Stimulated activated CD8-positive, alpha-beta memory T cell treated with anti-CD3 and anti-CD28 coated beads, Interleukin-12 subunit alpha, Interleukin-12 subunit beta, amount 100 ng/mL, for 24 hours (primary cell): ENCODE measurements around the gene SLC22A24.
"Not testable (repeated sequence)": the region's sequence is repeated elsewhere in the genome, so short reads cannot be mapped to it uniquely, and the experiment has no call there.

Source experiments
- DNase-seq: peaks from one replicate; pipeline ENCODE4 v3.0.0-alpha.2; 2020; ENCODE audit errors: extremely low read depth

SLC22A24 gene

GRCh38 chr11:63144121-63144520 is at the start of gene SLC22A24:
Gene SLC22A24 (minus strand): TSS chr11:63144221. CDS start chr11:63143779, 442 bp downstream.
- DNase-seq: no peak

GRCh38 chr11:63180536-63180935 is 36.5 kb upstream of the SLC22A24 start:
- no peak for DNase-seq

- no peak for DNase-seq
Observed at GRCh38 chr11:63179432-63180041, 35.5 kb upstream of the SLC22A24 start.

- no peak for DNase-seq
Observed at GRCh38 chr11:63177872-63178271, 33.9 kb upstream of the SLC22A24 start.

- DNase-seq: no peak
Observed at GRCh38 chr11:63165706-63166310, 21.8 kb upstream of the SLC22A24 start.

GRCh38 chr11:63155794-63156193 is 11.8 kb upstream of the SLC22A24 start:
- DNase-seq: no peak

- no peak for DNase-seq
Observed at GRCh38 chr11:63146581-63146980, 2.6 kb upstream of the SLC22A24 start.

- DNase-seq: no peak
Observed at GRCh38 chr11:63142459-63142858, 1.6 kb downstream of the SLC22A24 start.

- no peak for DNase-seq
Observed at GRCh38 chr11:63132985-63133775, 10.8 kb downstream of the SLC22A24 start.

GRCh38 chr11:63099555-63099954 is 44.5 kb downstream of the SLC22A24 start:
- no peak for DNase-seq

GRCh38 chr11:63080682-63081081 is 63.3 kb downstream of the SLC22A24 start:
- no peak for DNase-seq

- not testable (repeated sequence) for DNase-seq
Observed at GRCh38 chr11:63046203-63046602, 97.8 kb downstream of the SLC22A24 start.

- DNase-seq: no peak
Observed at GRCh38 chr11:63042596-63042995, 101.4 kb downstream of the SLC22A24 start.

GRCh38 chr11:63032457-63032856 is 111.6 kb downstream of the SLC22A24 start:
- no peak for DNase-seq
